ENCODE measurements around the gene BCAS3.

GRCh38 chr17:61205931-61206330 is 528.3 kb downstream of the BCAS3 start:
- TF ChIP-seq GATA3 (IDR thresholded peaks at IDR 0.05; ENCODE audit: low read depth, low read length) (no peak), GATA2 (IDR thresholded peaks at IDR 0.05; ENCODE audit: low read depth, low read length) (no peak)

Measured in SH-SY5Y (cell line).